HUES48 (cell line): ENCODE data around the gene HMGN1.

Experiments used
- H3K27ac ChIP-seq: one replicate; pipeline ENCODE4 v1.7.0; 2013; ENCODE audit warnings: low read depth, low read length, inconsistent platforms
- H3K27me3 ChIP-seq: 2 replicates; pipeline ENCODE4 v1.6.1; 2013; ENCODE audit warnings: mild to moderate bottlenecking, low read length; ENCODE audit not compliant: control insufficient read depth, insufficient read depth
- H3K36me3 ChIP-seq: 2 replicates; pipeline ENCODE4 v1.6.1; 2013; ENCODE audit warnings: low read length; ENCODE audit not compliant: control insufficient read depth, insufficient read depth
- H3K4me1 ChIP-seq: 2 replicates; pipeline ENCODE4 v1.6.1; 2013; ENCODE audit warnings: mild to moderate bottlenecking, low read length; ENCODE audit not compliant: control insufficient read depth, insufficient read depth
- H3K4me3 ChIP-seq: 2 replicates; pipeline ENCODE4 v1.5.1; 2013; ENCODE audit warnings: mild to moderate bottlenecking, low read depth, low read length
- H3K9ac ChIP-seq: 2 replicates; pipeline ENCODE4 v1.6.1; 2013; ENCODE audit warnings: mild to moderate bottlenecking, low read depth, low read length, moderate library complexity
- H3K9me3 ChIP-seq: 2 replicates; pipeline ENCODE4 v1.6.1; 2013; ENCODE audit warnings: low read length; ENCODE audit not compliant: control insufficient read depth, insufficient read depth

The HMGN1 gene

GRCh38 chr21:39348355-39349210 lies at the start of gene HMGN1:
HMGN1 (minus strand) TSS chr21:39349088; CDS start chr21:39348917, 171 bp downstream.
- Histone ChIP-seq H3K9me3 (no peaks in the 10 kb centered on the region), H3K36me3 (peaks cover 44% of the 10 kb centered on the region), H3K9ac (peak within 1 kb of the TSS; percentile 95), H3K27ac (peak within 1 kb of the TSS; percentile 98), H3K27me3 (no peaks in the 10 kb centered on the region), H3K4me1 (peaks cover 36% of the 10 kb centered on the region), H3K4me3 (peak within 1 kb of the TSS; percentile 97)

GRCh38 chr21:39397646-39398385 lies 48.9 kb upstream of the HMGN1 start:
- Histone ChIP-seq H3K9ac (no peak overlapping the region), H3K4me1 (no peaks in the 10 kb centered on the region), H3K36me3 (peaks cover 29% of the 10 kb centered on the region), H3K27me3 (no peaks in the 10 kb centered on the region), H3K9me3 (no peaks in the 10 kb centered on the region), H3K4me3 (no peak overlapping the region), H3K27ac (no peak overlapping the region)

GRCh38 chr21:39392981-39393380 lies 44.1 kb upstream of the HMGN1 start:
- Histone ChIP-seq H3K27me3 (no peaks in the 10 kb centered on the region), H3K36me3 (peaks cover 46% of the 10 kb centered on the region), H3K9me3 (no peaks in the 10 kb centered on the region), H3K9ac (no peak overlapping the region), H3K4me3 (no peak overlapping the region), H3K27ac (no peak overlapping the region), H3K4me1 (peaks cover 5% of the 10 kb centered on the region)

- H3K9me3 ChIP-seq: no peaks in the 10 kb centered on the region
- H3K4me1 ChIP-seq: peaks cover 6% of the 10 kb centered on the region
- H3K9ac ChIP-seq: no peak overlapping the region
- H3K36me3 ChIP-seq: peaks cover 37% of the 10 kb centered on the region
- no peak overlapping the region for H3K4me3 ChIP-seq
- peak overlapping the region; percentile 24 for H3K27ac ChIP-seq
- H3K27me3 ChIP-seq: no peaks in the 10 kb centered on the region
These were observed 41.4 kb upstream of the HMGN1 start for GRCh38 chr21:39390212-39390765.

- peaks cover 28% of the 10 kb centered on the region for H3K36me3 ChIP-seq
- H3K27me3 ChIP-seq: no peaks in the 10 kb centered on the region
- H3K4me3 ChIP-seq: no peak overlapping the region
- no peaks in the 10 kb centered on the region for H3K9me3 ChIP-seq
- no peak overlapping the region for H3K9ac ChIP-seq
- H3K4me1 ChIP-seq: peaks cover 6% of the 10 kb centered on the region
- H3K27ac ChIP-seq: no peak overlapping the region
These were observed 39.9 kb upstream of the HMGN1 start for GRCh38 chr21:39388811-39389155.

- Histone ChIP-seq H3K4me3 (peak overlapping the region; percentile 52), H3K27ac (peak overlapping the region; percentile 74), H3K36me3 (peaks cover 24% of the 10 kb centered on the region), H3K9me3 (no peaks in the 10 kb centered on the region), H3K9ac (no peak overlapping the region), H3K27me3 (no peaks in the 10 kb centered on the region), H3K4me1 (peaks cover 6% of the 10 kb centered on the region)
These were observed 39.3 kb upstream of the HMGN1 start for GRCh38 chr21:39388038-39388810.

GRCh38 chr21:39387461-39388037 lies 38.7 kb upstream of the HMGN1 start:
- Histone ChIP-seq H3K27me3 (no peaks in the 10 kb centered on the region), H3K4me1 (peaks cover 6% of the 10 kb centered on the region), H3K36me3 (peaks cover 18% of the 10 kb centered on the region), H3K9me3 (no peaks in the 10 kb centered on the region), H3K27ac (peak overlapping the region; percentile 74), H3K4me3 (peak overlapping the region; percentile 52), H3K9ac (0 out of 2 replicates have a peak overlapping the region, but pooled peaks have one; percentile 12)

GRCh38 chr21:39386899-39387298 lies 38.0 kb upstream of the HMGN1 start:
- Histone ChIP-seq H3K9me3 (no peaks in the 10 kb centered on the region), H3K4me3 (no peak overlapping the region), H3K27me3 (no peaks in the 10 kb centered on the region), H3K36me3 (peaks cover 11% of the 10 kb centered on the region), H3K27ac (peak overlapping the region; percentile 46), H3K9ac (no peak overlapping the region), H3K4me1 (peaks cover 6% of the 10 kb centered on the region)

GRCh38 chr21:39386194-39386593 lies 37.3 kb upstream of the HMGN1 start:
- peaks cover 6% of the 10 kb centered on the region for H3K4me1 ChIP-seq
- no peak overlapping the region for H3K9ac ChIP-seq
- no peak overlapping the region for H3K27ac ChIP-seq
- no peak overlapping the region for H3K4me3 ChIP-seq
- no peaks in the 10 kb centered on the region for H3K9me3 ChIP-seq
- peaks cover 4% of the 10 kb centered on the region; the same call in 1 of the 2 replicates for H3K36me3 ChIP-seq
- H3K27me3 ChIP-seq: no peaks in the 10 kb centered on the region
